AG10803 (cell line): ENCODE results near the gene TCEA2.

Experiments used
- DNase-seq: peaks from one replicate; pipeline ENCODE4 v3.0.0; 2010; ENCODE audit warnings: low read depth
- H3K4me3 ChIP-seq: 2 replicates; pipeline ENCODE4 v1.5.1; 2011; ENCODE audit warnings: mild to moderate bottlenecking, low read length, control low read depth
- TF ChIP-seq, protein P1 (sequence below): conservative IDR thresholded peaks from 2 replicates; pipeline ENCODE4 v1.5.1; 2011; ENCODE audit warnings: mild to moderate bottlenecking, low read length, control low read depth, inconsistent platforms

The TCEA2 gene

DNA sequence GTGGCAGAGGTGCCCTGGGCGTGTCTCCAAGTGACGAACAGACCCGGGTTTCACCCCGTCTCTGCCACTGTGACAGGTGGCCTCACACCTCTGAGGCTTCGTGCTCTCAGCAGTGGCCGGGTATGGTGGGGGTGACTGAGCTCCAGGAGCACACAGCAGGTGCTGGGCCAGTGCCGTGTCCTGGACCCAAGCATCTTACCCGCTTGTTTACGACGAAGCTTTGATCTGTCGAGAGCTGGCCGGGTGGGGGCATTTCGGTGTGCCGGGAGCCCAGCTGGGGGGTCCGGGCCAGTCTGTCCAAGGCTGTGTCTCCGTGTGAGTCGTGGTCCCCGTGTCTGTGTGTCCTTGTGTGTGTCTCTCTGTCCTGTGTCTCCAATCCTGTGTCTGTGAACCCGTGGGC, 28.3 kb downstream of the TCEA2 start:
- H3K4me3 ChIP-seq = no peak overlapping the region
- DNase-seq = no peak
- TF ChIP-seq, protein P1, sequence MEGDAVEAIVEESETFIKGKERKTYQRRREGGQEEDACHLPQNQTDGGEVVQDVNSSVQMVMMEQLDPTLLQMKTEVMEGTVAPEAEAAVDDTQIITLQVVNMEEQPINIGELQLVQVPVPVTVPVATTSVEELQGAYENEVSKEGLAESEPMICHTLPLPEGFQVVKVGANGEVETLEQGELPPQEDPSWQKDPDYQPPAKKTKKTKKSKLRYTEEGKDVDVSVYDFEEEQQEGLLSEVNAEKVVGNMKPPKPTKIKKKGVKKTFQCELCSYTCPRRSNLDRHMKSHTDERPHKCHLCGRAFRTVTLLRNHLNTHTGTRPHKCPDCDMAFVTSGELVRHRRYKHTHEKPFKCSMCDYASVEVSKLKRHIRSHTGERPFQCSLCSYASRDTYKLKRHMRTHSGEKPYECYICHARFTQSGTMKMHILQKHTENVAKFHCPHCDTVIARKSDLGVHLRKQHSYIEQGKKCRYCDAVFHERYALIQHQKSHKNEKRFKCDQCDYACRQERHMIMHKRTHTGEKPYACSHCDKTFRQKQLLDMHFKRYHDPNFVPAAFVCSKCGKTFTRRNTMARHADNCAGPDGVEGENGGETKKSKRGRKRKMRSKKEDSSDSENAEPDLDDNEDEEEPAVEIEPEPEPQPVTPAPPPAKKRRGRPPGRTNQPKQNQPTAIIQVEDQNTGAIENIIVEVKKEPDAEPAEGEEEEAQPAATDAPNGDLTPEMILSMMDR = no peak

- H3K4me3 ChIP-seq = no peak overlapping the region
- TF ChIP-seq, protein P1 = no peak
- no peak for DNase-seq
Observed at GRCh38 chr20:64091770-64092169, 28.8 kb downstream of the TCEA2 start.

DNA sequence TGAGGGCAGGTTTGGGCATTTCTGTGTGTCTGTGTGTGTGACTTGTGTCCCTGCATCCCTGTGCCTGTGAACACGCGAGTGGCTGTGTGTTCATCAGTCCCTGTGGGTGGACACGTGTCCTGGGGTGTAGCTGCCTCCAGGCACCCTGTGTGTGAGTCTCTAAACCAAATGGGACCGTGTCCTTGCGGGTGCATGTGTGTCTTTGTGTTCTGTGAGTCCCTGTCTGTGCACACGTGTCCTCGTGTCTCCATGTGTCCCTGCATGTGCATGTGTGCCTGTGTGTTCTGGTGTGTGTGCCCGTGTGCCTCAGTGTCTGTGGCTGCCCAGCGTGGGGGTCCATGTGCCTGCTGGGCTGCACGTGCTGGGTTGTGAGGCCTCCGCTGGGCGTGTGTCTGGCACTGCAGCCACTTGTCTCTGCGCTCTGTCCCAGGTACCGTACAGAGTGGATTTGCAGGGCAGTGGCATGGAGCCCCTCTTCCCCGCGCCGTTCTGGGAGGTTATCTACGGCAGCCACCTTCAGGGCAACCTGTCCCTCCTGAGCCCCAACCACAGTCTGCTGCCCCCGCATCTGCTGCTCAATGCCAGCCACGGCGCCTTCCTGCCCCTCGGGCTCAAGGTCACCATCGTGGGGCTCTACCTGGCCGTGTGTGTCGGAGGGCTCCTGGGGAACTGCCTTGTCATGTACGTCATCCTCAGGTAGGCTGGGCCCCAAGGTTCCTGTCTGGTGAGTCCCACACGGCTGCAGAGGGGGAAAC, 29.4 kb downstream of the TCEA2 start:
- H3K4me3 ChIP-seq = no peak overlapping the region
- TF ChIP-seq, protein P1 = no peak
- no peak for DNase-seq

GRCh38 chr20:64093013-64093503, 30.1 kb downstream of the TCEA2 start:
- no peak for DNase-seq
- no peak overlapping the region for H3K4me3 ChIP-seq
- TF ChIP-seq, protein P1 = no peak

DNA sequence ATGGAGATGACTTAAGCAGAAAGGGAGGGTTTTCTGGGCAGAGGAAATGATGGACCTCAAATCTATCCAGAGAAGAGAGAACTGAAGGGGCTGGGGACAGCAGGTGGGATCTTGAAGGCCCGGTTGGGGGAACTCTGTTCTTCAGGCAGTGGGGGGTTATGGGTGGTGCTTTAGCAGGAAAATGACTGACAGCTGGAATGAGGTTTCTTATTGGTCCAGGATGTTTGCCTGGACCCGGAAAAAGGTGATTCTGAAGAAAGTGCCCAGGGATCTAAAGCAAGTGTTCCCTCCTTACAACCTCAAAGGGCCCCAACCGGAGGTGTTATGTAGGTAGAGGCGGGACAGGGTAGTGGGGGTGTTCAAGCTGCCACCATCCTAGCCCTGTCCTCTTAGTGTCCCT, 32.5 kb downstream of the TCEA2 start:
- TF ChIP-seq, protein P1 = no peak
- DNase-seq = no peak
- H3K4me3 ChIP-seq = no peak overlapping the region

DNA sequence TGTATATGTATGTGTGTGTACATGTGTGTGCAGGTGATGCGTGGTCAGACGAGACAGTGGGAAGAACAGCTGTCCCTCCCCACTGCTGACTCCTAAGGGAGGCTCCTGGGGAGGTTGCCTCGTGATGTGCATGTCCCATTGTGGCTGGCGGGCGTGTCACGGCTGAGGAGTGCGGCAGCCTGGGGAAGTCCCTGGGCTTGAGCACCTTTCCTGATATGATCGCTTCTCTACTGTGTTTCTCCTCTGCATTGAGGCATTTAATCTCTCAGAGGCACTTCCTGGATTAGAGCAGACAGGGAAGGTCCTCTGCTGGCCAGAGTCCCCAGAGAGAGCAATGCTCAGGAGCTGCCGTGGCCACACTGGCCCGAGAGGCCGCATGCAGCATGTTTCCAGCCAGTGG, 32.9 kb downstream of the TCEA2 start:
- no peak for DNase-seq
- TF ChIP-seq, protein P1 = no peak

DNA sequence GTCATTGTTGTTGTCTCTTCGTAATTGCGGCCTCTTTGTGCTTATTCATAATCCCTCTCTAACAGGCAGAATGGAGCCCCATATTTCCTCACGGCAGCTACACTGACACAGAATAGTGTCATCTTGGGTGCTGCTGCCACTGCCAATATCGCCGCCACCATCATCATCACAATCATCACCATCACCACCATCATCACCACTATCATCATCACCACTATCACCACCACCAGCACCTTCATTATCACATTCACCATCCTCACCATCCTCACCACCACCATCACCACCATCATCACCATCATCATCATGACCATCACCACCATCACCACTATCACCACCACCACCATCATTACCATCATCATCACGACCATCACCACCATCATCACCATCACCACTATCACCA, 33.5 kb downstream of the TCEA2 start:
- no peak overlapping the region for H3K4me3 ChIP-seq
- DNase-seq = no peak
- TF ChIP-seq, protein P1 = no peak

More for the DNA sequence above, 32.9 kb downstream of the TCEA2 start:
- no peak overlapping the region for H3K4me3 ChIP-seq
